SKM-1 (cell line): ENCODE measurements around the gene PCBP3.
"Not testable (repeated sequence)": the region's sequence is repeated elsewhere in the genome, so short reads cannot be mapped to it uniquely, and the experiment has no call there.

ENCODE experiments used
- DNase-seq: peaks from one replicate; lab custom pipeline; 2025; ENCODE audit not compliant: unreplicated experiment; lab: John Stamatoyannopoulos, UW

PCBP3 gene

DNA sequence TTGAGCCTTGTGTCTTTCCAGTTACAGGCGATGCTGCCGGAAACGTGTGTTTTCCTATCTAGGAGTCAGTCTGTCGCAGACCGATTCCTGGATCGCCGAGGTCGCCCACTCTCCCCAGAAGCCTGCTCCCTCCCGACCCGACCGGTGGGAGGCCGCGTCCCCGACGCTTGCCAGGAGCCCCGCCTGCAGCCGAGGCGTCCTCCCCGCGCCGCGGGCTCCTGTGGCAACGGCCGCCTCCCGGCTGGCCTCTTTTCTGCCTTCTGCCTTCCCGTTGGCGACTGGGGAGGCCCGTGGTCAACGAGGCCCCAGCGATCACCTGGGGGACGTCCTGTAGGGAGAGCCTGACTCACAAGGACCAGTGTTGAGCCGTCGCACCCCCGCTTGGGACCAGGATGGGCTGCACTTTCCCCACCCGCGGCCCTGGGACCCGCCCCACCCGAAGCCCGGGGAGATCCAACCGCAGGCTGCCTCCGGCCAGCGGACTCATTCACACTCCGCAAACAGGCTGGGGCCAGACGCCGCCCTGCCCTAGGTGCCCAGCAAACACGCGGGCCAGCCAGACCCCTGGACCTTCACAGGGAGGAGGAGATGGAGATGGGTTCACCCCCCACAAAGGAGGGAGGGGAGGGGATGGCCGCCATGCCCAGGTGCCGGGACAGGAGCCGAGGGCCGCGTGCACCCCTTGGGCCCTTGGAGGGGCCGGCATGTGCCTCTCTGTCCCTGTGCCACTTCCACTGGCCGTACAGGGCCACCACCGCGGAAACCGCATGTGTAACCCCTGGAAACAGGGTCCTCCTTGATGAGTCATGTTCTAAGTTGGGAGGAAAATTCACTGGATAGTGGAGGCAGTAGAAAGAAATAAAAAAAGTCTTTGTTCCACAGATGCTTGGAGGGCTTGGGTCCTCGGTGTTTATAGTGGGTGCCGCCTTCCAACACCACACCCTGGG, 330.8 kb downstream of the PCBP3 start:
- DNase-seq, result no peak

DNA sequence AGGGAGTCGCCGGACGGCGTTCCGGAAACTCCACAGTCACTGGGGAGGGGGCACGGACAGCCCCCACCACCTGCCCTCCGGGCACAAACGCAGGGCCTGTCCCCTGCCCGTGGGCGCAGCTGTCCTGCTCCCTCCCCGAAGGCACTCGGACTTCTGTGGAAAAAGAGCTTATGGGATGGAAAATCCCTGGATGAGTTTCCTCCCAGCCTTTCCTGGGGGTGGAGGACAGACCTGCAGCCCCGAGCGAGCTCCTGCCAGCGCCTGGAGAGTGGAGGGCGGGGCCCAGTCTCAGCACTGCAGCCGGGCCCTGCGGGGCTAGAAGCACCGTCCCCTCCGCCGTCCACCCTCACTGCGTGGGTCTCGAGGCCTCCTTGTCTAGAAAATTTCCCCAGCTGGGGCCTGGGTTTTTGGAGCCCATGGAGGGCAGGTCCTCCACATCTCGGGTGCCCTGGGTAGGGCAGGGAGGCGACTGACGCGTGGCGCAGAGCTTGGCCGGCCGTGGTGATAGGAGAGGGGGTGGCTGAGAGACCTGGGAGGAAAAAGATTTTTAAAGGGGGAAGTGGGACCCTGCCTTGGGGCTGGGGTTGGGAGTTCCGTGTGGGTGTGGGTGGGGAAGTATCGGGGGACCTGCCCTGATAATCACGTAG, 331.6 kb downstream of the PCBP3 start:
- DNase-seq, result no peak

DNA sequence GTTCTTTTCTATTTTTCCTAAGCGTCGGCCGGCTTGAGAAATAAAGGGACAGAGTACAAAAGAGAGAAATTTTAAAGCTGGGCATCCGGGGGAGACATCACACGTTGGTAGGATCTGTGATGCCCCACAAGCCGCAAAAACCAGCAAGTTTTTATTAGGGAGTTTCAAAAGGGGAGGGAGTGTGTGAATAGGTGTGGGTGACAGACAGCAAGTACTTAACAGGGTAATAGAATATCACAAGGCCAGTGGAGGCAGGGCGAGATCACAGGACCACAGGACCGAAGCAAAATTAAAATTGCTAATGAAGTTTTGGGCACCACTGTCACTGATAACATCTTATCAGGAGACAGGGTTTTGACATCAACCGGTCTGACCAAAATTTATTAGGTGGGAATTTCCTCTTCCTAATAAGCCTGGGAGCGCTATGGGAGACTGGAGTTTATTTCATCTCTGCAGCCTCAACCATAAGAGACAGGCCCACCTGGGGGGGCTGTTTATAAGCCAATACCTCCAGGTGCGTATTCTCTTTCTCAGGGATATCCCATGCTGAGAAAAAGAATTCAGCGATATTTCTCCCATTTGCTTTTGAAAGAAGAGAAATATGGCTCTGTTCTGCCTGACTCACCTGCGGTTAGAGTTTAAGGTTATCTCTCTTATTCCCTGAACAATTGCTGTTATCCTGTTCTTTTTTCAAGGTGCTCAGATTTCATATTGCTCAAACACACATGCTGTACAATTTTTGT, 332.3 kb downstream of the PCBP3 start:
- DNase-seq, result not testable (repeated sequence)

DNA sequence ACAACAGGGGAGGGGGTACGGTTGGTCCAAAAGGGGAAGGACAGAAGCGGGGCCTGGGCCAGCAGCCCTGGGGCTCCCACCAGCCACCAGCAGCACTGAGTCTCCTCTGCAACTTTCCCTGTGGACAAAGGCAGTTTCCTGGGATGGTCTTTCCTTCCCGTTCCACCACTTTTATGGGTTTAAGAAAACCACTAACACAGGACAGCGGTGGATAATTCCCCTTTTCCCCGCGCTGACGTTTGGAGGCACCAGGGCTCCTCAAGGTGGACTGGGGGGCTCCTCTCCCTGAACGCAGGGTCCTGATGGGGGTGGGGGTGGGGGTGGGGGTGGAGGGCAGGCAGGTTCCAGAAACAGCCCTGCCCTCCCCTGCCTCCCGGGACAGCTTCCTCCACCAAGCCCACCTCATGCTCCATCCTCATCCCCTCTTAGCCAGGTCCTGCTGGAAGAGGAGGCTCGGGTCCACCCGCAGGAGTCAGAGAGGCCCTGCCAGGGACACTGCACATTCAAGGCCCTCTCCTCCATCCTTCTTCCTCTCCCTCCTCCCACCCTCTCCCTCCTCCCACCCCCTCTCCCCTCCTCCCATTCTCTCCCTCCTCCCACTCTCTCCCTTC, 333.3 kb downstream of the PCBP3 start:
- DNase-seq, result no peak

DNA sequence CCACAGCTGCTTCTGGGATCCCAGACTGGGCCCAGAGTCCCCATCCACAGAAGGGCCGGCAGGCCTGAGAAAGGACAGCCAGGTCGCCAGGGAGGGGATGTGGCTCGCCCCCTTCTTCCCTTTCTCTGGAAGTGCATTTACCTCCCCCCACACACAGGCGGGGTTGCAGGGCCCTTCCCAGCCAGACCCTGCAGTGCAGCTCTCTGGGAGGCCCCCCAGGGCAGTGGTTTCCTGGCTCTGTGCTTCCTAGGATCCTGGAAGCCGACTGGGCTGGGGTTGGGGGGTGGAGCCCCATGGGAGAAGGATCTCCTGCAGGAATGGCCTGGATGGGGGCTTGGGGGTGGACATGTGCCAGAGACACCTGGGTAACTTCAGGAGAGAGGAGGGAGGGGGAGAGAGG, 333.9 kb downstream of the PCBP3 start:
- DNase-seq, result no peak

DNA sequence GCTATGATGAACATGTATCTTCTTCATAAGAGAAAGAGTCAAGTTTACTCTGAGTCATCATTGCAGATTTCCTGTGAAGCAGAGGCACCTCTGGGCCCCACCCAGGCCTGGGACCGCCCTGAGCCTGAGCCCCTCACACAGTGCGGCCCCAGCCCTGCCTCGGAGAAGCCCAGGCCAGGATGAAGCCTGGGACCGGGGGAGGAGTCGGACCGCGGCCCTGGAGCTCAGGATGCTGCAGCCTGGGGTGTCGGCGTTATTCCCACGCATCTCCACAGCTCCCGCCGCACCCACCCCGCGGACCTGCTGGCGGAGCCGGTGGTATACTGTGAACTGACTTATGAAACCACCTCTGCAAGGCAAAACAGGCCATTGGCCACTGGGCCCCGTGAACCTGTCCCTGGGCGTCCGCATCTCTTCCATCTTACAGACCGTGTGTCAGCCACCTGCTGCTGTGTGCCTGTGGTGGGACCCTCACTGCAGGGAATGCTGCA, 335.7 kb downstream of the PCBP3 start:
- no peak for DNase-seq

DNA sequence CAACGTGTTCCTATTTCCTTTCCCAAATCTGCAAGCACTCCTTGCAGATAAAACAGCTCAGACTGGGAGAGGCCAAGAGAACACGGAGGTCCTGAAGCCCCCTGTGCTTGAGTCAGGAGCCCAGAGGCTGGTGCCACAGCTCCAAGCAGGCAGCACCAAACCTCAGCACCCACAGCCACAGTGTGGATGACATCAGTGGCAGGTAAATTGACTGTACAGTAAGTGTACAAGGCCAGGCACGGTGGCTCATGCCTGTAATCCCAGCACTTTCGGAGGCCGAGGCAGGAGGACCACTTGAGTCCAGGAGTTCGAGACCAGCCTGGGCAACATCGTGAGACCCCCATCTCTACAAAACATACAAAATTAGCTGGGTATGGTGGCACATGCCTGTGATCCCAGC, 336.1 kb downstream of the PCBP3 start:
- DNase-seq, result no peak

DNA sequence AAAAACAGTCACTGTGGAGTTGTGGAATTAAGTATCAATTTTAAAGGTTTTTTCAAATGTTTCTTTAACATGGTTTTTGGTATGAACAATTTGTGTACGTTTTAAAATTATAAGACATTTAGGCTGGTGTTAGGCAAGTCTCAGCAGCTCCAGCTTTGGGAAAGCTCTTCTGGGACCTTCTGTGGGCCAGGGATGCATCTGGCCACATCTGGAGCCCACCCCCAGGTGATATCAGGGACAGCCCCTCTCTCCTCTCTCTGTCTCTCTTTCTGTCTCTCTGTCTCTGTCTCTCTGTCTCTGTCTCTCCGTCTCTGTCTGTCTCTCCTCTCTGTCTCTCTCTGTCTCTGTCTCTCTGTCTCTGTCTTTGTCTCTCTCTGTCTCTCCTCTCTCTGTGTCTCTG, 336.7 kb downstream of the PCBP3 start:
- DNase-seq, result no peak

DNA sequence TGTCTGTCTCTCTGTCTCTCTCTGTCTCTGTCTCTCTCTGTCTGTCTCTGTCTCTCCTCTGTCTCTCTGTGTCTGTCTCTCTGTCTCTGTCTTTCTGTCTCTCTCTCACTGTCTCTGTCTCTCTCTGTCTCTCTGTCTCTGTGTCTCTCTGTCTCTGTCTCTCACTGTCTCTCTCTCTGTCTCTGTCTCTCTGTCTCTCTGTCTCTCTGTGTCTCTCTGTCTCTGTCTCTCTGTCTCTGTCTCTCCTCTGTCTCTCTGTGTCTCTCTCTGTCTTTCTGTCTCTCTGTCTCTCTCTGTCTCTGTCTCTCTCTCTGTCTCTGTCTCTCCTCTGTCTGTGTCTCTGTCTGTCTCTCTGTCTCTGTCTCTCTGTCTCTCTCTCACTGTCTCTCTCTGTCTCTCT, 337.2 kb downstream of the PCBP3 start:
- DNase-seq, result no peak

DNA sequence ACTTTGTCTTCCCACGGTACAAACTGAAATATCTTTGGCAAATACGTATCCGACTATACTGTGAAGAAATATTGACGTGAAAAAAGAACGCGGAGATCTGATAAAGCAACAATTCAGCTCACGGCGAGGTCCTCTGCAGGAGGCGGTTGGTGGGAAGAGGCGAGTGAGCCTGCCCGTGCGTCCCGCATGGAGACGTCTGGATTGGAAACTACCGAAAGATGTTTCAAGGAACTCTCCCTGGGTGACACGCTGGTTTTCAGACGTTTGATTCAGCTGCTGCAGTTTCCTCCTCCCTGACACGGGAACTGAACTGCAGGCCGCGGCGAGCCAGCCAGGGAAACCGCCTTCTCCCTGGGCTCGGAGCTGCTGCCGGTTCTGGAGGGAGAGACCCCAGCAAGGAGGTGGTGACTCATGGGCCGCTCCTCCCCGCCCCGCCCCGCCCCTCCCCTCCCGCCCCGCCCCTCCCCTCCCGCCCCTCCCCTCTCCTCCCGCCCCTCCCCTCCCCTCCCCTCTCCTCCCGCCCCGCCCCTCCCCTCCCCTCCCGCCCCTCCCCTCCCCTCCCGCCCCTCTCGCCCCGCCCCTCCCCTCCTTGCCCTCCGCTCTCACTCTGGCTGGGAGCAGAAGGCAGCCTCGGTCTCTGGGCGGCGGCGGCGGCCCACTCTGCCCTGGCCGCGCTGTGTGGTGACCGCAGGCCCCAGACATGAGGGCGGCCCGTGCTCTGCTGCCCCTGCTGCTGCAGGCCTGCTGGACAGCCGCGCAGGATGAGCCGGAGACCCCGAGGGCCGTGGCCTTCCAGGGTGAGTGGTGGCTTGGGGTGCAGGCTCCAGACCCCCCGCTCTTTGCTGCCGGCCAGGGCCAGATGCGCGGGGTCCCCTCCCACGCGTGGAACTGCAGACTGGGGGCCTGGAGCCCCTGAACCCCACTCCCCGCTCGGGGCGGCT, 337.9 kb downstream of the PCBP3 start, which contains the start of gene COL6A1:
Gene COL6A1, plus strand, starts transcription at position 620 of the 941 bp plus-strand sequence. Its CDS starts 81 bp downstream, at position 701.
- no peak for DNase-seq

DNA sequence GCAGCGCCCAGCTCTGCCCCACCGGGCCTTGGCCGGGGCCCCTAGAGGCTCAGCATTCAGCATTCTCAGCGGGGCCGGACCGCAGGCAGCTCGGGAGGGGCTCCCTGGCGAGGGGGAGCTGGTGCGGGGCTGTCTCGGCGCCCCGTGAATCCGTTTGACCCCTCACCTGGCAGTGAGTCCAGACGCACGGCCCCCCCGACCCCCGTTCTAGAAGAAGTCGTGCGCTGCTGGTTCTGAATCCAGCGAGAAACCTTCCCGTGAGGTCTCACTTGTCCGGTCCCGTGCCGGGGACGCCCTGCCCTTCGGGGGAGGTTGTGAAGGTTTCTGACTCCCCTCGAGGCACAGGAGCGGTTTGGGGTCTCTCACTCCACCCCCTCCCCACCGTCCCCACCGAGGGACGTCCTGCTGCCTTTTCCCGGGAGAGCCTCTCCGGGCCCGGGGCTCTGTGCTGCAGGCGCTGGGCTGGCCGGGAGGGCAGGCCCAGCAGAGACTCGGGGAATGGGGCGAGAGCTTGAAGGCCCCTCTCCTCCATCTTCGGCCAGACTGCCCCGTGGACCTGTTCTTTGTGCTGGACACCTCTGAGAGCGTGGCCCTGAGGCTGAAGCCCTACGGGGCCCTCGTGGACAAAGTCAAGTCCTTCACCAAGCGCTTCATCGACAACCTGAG, 338.7 kb downstream of the PCBP3 start:
- no peak for DNase-seq

DNA sequence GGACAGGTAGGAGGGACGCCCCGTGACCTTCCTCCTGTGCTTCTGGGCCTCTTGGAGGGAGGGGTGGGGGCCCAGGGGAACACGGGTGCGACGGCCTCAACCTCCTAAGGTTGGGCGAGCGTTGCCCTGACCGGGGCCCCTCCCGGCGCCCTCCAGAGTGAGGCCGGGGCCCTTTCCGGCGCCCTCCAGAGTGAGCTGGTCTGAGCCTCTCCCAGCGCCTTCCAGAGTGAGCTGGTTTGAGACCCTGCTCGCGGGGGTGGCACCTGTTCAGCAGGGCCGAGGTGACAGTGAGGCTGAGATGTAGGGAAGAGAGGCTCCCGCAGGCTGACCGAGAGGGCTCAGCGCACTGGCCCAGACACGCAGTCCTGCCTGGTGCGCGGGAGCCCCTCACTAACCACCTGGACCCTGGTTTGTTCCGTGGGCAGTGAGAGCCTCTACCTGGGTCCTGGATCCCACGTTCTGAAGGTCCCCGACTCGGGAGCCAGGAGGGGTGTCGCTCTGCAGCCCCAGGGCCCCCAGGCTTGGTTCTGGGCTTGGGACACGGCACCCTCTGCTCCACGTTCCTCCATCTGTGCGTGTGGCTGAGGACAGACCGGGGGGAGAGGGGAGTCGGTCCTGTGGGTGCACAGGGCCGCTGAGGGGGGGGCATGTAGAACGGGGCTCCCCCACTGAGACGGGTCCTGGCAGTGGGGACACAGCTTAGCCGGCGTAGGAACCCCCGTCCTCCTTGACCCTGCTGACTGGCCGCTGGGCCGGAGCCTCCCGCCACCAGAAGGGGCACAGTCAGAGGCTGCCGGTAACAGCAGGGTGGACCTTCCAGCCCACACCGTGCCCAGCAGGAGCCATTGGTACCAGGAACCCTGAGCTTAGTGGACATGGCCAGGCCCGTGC, 339.5 kb downstream of the PCBP3 start:
- DNase-seq, result no peak

DNA sequence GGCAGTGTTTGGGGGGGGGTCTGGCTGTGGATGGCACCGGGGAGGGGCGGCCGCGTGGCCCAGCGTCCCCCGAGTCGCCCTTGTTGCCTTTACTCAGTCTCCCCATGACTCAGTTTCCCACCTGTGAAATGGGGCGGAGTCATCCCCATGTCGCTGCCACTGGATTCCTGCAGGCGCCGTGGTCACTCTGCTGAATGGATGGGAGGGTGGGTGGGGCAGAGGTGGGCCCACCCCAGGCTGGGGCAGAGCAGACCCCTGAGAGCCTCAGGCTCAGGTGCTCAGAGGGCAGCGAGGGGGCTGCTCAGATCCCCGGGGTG, 340.1 kb downstream of the PCBP3 start:
- no peak for DNase-seq

DNA sequence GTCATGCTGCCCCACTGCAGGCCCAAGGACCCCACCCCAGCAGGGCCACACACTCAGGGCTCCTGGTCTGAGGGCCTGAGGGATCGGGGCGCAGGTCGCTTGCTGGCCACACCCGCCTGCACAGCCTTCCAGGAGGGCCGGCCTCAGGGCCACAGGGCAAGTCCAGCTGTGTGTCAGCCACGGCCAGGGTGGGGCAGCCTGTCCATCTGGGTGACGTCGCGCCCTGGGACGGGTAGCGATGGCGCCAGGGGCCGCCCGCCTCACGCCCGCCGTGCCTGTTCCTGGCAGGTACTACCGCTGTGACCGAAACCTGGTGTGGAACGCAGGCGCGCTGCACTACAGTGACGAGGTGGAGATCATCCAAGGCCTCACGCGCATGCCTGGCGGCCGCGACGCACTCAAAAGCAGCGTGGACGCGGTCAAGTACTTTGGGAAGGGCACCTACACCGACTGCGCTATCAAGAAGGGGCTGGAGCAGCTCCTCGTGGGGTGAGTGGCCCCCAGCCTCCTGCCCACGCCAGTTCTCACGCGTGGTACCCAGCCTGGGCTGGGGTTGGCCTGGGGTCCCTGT, 340.5 kb downstream of the PCBP3 start:
- no peak for DNase-seq

DNA sequence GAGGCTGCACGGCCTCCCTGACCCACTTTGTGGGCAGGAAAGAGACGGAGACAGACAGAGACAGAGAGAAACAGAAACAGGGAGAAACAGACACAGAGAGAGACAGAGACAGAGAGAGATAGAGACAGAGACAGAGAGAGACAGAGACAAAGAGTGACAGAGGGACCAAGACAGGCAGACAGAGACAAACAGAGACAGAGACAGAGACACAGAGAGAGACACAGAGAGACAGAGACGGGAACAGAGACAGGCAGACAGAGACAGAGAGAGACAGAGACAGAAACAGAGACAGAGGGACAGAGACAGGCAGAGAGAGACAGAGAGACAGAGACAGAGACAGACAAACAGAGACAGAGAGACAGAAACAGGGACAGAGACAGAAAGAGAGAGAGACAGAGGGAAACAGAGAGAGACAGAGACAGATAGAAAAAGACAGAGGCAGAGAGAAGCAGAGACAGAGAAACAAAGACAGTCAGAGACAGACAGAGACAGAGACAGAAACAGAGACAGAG, 341.1 kb downstream of the PCBP3 start:
- DNase-seq, result no peak

DNA sequence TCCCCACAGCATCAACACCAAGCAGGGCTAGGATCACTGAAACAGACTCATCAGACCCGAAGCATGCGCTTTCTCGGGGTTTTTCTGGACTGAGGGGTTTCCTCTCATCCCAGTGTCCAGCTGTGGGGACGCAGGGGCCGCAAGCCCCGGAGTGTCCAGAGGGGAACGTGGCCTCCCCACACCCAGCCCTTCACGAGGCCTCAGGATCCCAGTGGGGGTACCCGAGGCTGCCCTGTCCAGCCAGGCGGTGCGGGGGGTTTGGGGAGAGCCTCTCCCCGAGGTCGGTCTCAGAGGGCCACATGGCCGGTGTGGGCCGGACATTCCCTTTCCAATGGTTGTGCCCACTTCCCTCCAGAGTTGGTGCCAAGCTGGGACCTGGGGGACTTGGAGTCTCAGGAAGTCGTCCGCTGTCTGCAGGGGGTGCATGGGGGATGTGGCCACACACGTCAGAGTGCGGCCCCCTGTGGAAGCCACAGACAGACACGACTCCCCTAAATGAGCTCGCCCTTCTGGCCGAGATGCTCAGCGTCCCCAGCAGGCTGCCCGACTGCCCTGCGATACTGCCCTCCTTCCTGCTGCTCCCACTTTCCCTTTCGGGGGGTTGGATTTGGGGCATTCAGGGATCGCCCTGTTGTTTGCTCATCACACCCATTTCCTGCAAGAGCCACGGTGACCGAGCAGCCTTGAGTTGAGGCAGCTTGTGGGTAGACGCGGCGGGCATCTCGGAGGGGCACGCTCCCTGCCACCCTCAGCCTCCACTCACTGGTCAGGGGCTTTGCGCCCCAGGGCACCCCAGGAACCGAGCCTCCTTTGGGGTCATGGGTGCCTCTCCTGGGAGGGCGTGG, 342.2 kb downstream of the PCBP3 start:
- no peak for DNase-seq
